ENCODE results near the gene ETV6.

The ETV6 gene

DNA sequence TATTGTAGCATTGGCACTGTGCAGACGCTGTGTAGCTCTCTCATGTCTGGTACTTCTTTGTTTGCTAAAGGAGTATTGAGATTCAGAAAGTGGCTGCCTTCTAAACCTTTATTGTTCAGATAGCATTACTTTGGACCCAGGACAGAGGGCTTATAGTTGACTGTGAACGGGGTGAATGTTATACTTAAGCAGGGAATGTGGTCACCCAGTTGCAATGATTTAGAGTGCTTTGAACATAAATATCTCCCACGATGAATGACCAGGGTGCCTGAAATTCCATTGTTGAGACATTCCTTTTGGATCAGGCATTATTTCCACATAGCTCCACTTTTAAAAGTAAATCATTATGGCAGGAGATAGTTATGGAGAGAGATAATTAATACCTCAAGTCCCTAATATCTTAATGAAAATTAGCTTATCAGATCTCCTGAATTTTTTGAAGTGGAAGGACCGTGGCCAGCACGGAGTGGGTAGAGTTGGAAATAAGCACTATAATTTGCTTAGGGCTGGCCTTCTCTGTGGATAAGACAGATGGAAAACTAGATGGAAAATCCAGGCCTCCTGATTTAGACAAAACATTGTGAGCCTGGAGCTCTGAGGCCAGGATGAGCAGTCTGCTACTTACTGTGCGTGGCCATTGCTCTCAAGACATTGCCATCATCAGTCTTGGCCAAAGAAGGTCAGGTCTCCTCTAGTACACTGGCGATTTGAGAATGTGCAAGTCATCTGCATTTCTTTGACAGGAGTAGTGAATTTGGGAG, 114.5 kb downstream of the ETV6 start:
- H3K27ac ChIP-seq = no peak overlapping the region
- no peak for TF ChIP-seq ZFX (IDR thresholded peaks at IDR 0.05; ENCODE audit: borderline replicate concordance)
- TF ChIP-seq, protein P1, sequence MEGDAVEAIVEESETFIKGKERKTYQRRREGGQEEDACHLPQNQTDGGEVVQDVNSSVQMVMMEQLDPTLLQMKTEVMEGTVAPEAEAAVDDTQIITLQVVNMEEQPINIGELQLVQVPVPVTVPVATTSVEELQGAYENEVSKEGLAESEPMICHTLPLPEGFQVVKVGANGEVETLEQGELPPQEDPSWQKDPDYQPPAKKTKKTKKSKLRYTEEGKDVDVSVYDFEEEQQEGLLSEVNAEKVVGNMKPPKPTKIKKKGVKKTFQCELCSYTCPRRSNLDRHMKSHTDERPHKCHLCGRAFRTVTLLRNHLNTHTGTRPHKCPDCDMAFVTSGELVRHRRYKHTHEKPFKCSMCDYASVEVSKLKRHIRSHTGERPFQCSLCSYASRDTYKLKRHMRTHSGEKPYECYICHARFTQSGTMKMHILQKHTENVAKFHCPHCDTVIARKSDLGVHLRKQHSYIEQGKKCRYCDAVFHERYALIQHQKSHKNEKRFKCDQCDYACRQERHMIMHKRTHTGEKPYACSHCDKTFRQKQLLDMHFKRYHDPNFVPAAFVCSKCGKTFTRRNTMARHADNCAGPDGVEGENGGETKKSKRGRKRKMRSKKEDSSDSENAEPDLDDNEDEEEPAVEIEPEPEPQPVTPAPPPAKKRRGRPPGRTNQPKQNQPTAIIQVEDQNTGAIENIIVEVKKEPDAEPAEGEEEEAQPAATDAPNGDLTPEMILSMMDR (IDR thresholded peaks at IDR 0.05) = no peak

DNA sequence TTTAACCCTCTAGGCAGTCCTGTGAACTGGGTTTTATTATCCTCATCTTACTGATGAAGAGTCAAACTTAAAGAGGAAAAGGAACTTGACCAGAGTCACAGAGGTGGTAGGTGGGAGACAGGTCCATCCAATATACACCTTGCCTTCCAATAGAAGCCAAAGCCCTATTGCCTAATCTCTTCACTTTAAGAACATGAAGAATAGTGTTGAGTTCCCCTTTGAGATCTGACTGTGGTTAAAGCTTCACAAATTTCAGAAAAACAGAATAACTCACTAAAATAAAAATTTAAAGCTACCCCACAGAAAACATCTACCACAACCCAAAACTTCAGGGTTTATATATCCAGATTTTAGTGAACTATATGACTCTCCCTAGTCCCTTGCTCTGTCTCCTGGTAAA, 115.4 kb downstream of the ETV6 start:
- H3K27ac ChIP-seq = no peak overlapping the region
- TF ChIP-seq, protein P1 (IDR thresholded peaks at IDR 0.05) = no peak
- TF ChIP-seq ZFX (IDR thresholded peaks at IDR 0.05; ENCODE audit: borderline replicate concordance) = no peak

DNA sequence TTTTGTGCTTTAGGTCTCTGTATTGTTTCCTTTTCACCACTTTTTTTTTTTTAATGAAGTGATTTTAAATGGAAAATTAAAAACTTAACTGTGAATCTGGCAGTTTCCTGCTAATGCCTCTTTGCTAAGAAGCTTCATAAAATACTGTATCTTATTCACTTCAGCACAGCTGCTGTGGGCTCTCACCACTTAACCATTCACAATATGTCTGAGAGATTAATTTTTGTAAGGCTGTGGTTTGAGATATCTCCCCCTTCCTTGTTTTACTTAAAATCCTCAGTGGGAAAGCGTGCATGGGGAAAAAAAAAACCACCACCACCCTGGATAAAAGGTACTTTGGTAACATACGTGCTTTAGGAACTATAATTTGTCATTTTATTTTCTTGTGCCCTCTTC, 115.9 kb downstream of the ETV6 start:
- TF ChIP-seq ZFX (IDR thresholded peaks at IDR 0.05; ENCODE audit: borderline replicate concordance) = no peak
- TF ChIP-seq, protein P1 (IDR thresholded peaks at IDR 0.05) = no peak
- H3K27ac ChIP-seq = no peak overlapping the region

DNA sequence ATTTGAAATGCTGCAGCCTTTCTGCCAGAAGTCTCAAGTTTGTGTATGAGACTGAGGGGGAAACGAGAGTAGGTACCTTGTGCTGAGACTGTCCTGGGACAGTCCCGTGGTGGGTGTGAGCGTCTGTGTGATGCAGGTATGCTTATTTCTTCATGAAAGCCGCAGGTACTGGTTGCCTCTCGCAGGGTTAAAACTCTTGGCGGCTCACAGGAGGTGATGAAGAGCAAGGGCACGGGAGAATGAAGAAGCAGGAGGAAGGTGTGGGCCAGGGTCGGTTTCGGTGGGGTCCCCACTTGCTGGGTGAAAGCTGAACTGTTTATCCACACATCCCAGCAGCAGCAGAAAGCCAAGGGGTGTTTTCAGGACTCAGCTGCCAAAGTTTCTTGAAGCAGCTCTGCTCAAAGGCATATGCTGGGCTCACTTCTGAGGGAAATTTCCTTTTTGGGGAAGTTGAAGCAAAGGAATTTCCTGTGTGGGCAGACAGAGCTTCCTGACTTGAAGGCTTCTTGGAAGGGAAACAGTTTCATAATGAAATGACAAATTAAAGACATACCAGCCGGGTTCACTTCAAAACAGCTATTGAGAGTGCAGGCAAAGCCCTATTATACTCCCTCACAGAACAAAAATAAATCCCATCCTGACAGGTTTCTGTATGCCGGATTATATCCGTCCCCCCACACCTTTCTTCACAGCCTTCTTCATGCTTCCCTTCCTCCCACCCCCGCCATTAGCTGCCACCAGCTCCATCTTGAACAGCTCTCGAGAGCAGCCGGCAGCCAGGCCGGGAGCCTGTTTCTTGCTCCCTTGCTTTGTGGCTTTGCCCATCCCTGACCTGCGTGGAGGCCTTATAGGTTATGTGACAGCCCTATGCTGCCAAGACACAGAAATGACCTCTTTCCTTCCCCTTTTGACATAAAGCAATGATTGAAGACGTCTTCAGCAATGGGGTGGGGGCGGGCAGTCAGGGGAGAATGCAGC, 116.6 kb downstream of the ETV6 start:
- no peak overlapping the region for H3K27ac ChIP-seq
- TF ChIP-seq ZFX (IDR thresholded peaks at IDR 0.05; ENCODE audit: borderline replicate concordance) = no peak
- TF ChIP-seq, protein P1 (IDR thresholded peaks at IDR 0.05) = no peak

DNA sequence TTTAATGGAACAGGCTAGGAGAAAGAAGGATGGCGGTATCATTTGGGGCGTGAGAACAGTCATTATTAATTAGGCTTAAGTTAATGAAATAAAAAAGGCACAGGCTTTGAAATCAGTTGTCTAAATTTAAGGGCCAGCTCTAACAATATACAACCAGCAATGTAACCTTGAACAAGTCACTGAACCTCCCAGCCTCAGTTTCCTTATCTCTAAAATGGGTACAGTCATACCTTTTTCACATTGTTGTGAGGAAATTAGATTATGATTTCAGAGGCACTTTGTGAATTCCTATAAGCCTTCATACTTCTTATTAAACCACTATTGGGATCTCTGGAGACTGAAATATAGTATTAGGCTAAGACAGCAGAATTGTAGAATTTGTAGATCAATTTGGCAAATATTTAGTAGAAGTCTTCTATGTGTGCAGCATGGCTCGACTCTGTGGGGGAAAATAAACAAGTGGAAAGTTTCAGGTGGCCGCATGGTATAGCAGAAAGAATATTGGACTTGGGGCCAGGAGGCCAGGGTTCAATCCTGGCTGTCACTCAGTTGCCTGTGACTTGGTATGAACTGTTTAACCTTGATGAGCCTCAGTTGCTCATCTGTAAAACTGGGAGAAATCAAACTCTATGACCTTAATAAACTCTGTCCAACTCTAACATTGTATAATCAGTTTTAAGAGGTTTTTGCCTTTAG, 117.7 kb downstream of the ETV6 start:
- H3K27ac ChIP-seq = no peak overlapping the region
- TF ChIP-seq, protein P1 (IDR thresholded peaks at IDR 0.05) = no peak
- TF ChIP-seq ZFX (IDR thresholded peaks at IDR 0.05; ENCODE audit: borderline replicate concordance) = no peak

DNA sequence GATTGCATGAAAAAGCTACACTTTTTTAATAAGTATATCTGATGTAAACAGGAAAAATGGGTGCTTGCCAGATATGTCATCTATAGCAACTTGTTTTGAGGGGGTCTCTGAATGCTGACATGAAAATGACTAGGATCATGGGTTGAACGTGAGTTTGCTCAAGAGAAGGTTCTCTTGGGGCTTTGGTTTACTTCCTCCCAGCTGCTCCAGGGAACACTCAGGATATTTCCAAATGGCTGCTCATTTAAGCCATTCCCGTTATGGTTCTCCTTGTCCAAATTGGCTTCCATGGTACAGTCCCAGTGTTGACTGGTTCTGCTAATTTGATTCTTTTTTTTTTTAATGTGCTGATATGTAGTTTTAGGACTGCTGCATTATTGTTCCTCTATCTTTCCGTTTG, 118.3 kb downstream of the ETV6 start:
- H3K27ac ChIP-seq = no peak overlapping the region
- TF ChIP-seq, protein P1 (IDR thresholded peaks at IDR 0.05) = no peak
- no peak for TF ChIP-seq ZFX (IDR thresholded peaks at IDR 0.05; ENCODE audit: borderline replicate concordance)
